Measurements from ENCODE around the gene UTF1. TPM values are rescaled to one million over a fixed set of nuclear protein-coding genes. Genes with fewer than 3 reads are reported as not detected.

UTF1 gene
- total and polyA plus RNA-seq, 2 of the 8 experiments (the other 6 are each of a cell fraction or from before 2014, with no cell fraction given), result 0.47 to 21.8 TPM

GRCh38 chr10:133195096-133195495 is 34.9 kb upstream of the UTF1 start:
- Histone ChIP-seq H2BK5ac (ENCODE audit: low read depth, low read length) (no peak overlapping the region), H2AFZ (ENCODE audit: low read length) (no peak overlapping the region), H3K4me1 (replicated peaks in 1 of 4; ENCODE audit: control insufficient read depth in 3 of 4, insufficient read depth in 4 of 4, low read length in 3 of 4) (no peaks in the 10 kb centered on the region), H2BK12ac (ENCODE audit: low read depth, low read length) (no peak overlapping the region), H3K27ac (ENCODE audit: low read depth, low read length) (no peak overlapping the region), H4K20me1 (replicated peaks in 1 of 2; ENCODE audit: control insufficient read depth in 1 of 2, insufficient read depth in 2 of 2, low read length in 2 of 2) (no peaks in the 10 kb centered on the region), H3K9ac (replicated peaks in 1 of 4; ENCODE audit: extremely low read depth in 1 of 4, low read depth in 3 of 4, low read length in 3 of 4) (no peak overlapping the region), H2BK20ac (ENCODE audit: low read length) (no peak overlapping the region), H3K4ac (replicated peaks; ENCODE audit: insufficient read length, low read depth, low read length) (no peak overlapping the region), H3K36me3 (ENCODE audit: control insufficient read depth in 2 of 4, insufficient read depth in 4 of 4, low read length in 3 of 4) (peaks cover 0 to 3% (median 0%) of the 10 kb centered on the region in 4 experiments; a peak in 1 of 8 replicates), H3K9me3 (ENCODE audit: insufficient read depth in 2 of 2, low read depth in 1 of 2, low read length in 1 of 2) (peaks cover 11 to 15% of the 10 kb centered on the region in 2 experiments), H3K4me2 (ENCODE audit: insufficient read depth in 1 of 2, low read depth in 2 of 2, low read length in 2 of 2) (no peak overlapping the region), H3K14ac (ENCODE audit: insufficient read length) (no peak overlapping the region), H3K23ac (ENCODE audit: insufficient read length) (no peak overlapping the region), H2AK5ac (ENCODE audit: low read depth, low read length) (no peak overlapping the region), H3K4me3 (ENCODE audit: extremely low read depth in 1 of 4, insufficient read depth in 2 of 4, low read depth in 3 of 4, low read length in 4 of 4) (no peak overlapping the region), H4K91ac (replicated peaks; ENCODE audit: insufficient read length, low read length) (no peak overlapping the region), H4K8ac (ENCODE audit: extremely low read depth, insufficient read depth, low read length) (no peak overlapping the region), H3K27me3 (replicated peaks in 1 of 4; ENCODE audit: control insufficient read depth in 3 of 4, extremely low read depth in 1 of 4, insufficient read depth in 3 of 4, low read length in 3 of 4) (no peaks in the 10 kb centered on the region), H2BK15ac (ENCODE audit: low read length) (no peak overlapping the region), H4K5ac (ENCODE audit: insufficient read length, low read depth, low read length) (no peak overlapping the region), H3K23me2 (ENCODE audit: low read depth, low read length) (no peaks in the 10 kb centered on the region), H3K79me1 (ENCODE audit: low read depth, low read length) (0 out of 2 replicates have a peak, but pooled peaks cover 2% of the 10 kb centered on the region), H2BK120ac (replicated peaks; ENCODE audit: low read depth, low read length) (no peak overlapping the region), H3K56ac (replicated peaks; ENCODE audit: insufficient read length, low read depth, low read length) (no peak overlapping the region), H3K79me2 (ENCODE audit: control insufficient read depth in 1 of 2, insufficient read depth in 2 of 2, low read length in 2 of 2) (no peaks in the 10 kb centered on the region), H3K18ac (ENCODE audit: extremely low read depth, low read length) (no peak overlapping the region)
- DNase-seq (ENCODE audit: low read depth in 1 of 2, low spot score in 2 of 2) (no peak), FAIRE-seq (no peak)
- CTCF ChIA-PET (ENCODE audit: partially characterized antibody), result interaction anchor here (2.7 to 4.5 kb wide), 2 partner anchors 8 to 52 kb away, joined by 13 to 40 read pairs; no protein-coding TSS in a partner anchor
- POLR2A ChIA-PET (ENCODE audit: partially characterized antibody), result no interaction called here
- TF ChIP-seq BACH1 (IDR thresholded peaks at IDR 0.05; ENCODE audit: low read length) (no peak), E2F6 (IDR thresholded peaks at IDR 0.05) (0 out of 2 replicates have a peak, but pooled peaks have one; percentile 15)
- WGBS, 2 experiments (ENCODE audit: extremely low coverage in 1 of 2, insufficient coverage in 1 of 2, insufficient read length in 1 of 2, insufficient replicate concordance in 2 of 2, low coverage in 1 of 2, low lambda C conversion rate in 2 of 2, missing lambda C conversion rate in 1 of 2), result 85% methylated on average over 19 of the region's 19 CpGs; no CpG with 5 or more reads in 1 of the 2 experiments
